ENCODE data around the gene TAF9B.

The TAF9B gene

GRCh38 chrX:78124307-78124706 is 15.1 kb downstream of the TAF9B start:
- DNase-seq (ENCODE audit: extremely low read depth, low read depth), result no peak
- no peak overlapping the region for H3K4me3 ChIP-seq (replicated peaks; ENCODE audit: low read depth, low read length)
- TF ChIP-seq CTCF (IDR thresholded peaks at IDR 0.05; ENCODE audit: low read depth, low read length, missing control alignments), result no peak

GRCh38 chrX:78123190-78123589 is 16.3 kb downstream of the TAF9B start:
- DNase-seq (ENCODE audit: extremely low read depth, low read depth), result no peak
- no peak overlapping the region for H3K4me3 ChIP-seq (replicated peaks; ENCODE audit: low read depth, low read length)
- no peak for TF ChIP-seq CTCF (IDR thresholded peaks at IDR 0.05; ENCODE audit: low read depth, low read length, missing control alignments)

GRCh38 chrX:78119521-78120227 is 19.8 kb downstream of the TAF9B start:
- H3K4me3 ChIP-seq (replicated peaks; ENCODE audit: low read depth, low read length), result no peak overlapping the region
- TF ChIP-seq CTCF (IDR thresholded peaks at IDR 0.05; ENCODE audit: low read depth, low read length, missing control alignments), result peak; percentile 6
- DNase-seq (ENCODE audit: extremely low read depth, low read depth), result no peak

GRCh38 chrX:78118628-78119027 is 20.8 kb downstream of the TAF9B start:
- no peak for TF ChIP-seq CTCF (IDR thresholded peaks at IDR 0.05; ENCODE audit: low read depth, low read length, missing control alignments)
- no peak overlapping the region for H3K4me3 ChIP-seq (replicated peaks; ENCODE audit: low read depth, low read length)
- no peak for DNase-seq (ENCODE audit: extremely low read depth, low read depth)

GRCh38 chrX:78116766-78117165 is 22.7 kb downstream of the TAF9B start:
- no peak overlapping the region for H3K4me3 ChIP-seq (replicated peaks; ENCODE audit: low read depth, low read length)
- no peak for TF ChIP-seq CTCF (IDR thresholded peaks at IDR 0.05; ENCODE audit: low read depth, low read length, missing control alignments)
- DNase-seq (ENCODE audit: extremely low read depth, low read depth), result no peak

- no peak for TF ChIP-seq CTCF (IDR thresholded peaks at IDR 0.05; ENCODE audit: low read depth, low read length, missing control alignments)
- no peak overlapping the region for H3K4me3 ChIP-seq (replicated peaks; ENCODE audit: low read depth, low read length)
- DNase-seq (ENCODE audit: extremely low read depth, low read depth), result no peak
Observed at GRCh38 chrX:78116365-78116764, 23.1 kb downstream of the TAF9B start.
